CD4-positive, alpha-beta T cell treated with Interleukin-1 beta for 1 hour (primary cell): ENCODE results near the gene OPCML.
"Not testable (repeated sequence)": the region's sequence is repeated elsewhere in the genome, so short reads cannot be mapped to it uniquely, and the experiment has no call there.

Experiments
- DNase-seq, 2 donors: peaks; one replicate each; pipeline ENCODE4 v3.0.0-alpha.2; 2020 to 2022

OPCML gene

GRCh38 chr11:132447761-132448160 lies 1084.5 kb downstream of the OPCML start:
- DNase-seq = no peak

DNA sequence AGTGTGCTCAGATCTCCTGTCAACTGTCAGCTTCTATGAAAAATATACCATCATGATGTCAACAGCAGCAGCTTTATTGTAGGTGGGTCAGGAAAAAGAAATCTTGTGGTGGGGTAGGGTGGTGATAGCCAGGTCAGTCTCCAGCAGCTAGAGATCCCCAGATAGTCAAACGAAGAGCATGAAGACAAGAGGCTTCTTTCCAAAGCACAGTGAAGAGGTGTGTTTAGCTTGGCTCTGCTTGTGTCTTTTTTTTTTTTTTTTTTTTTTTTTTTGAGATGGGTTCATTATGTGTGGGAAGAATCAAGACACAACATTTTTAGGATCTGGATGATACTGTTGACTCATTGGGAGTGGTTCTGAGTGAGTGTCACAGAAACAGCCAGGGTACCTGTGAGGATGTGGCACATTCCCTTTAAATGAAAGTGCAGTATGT lies 1086.4 kb downstream of the OPCML start:
- DNase-seq = no peak

GRCh38 chr11:132444911-132445310 lies 1087.4 kb downstream of the OPCML start:
- no peak for DNase-seq

DNA sequence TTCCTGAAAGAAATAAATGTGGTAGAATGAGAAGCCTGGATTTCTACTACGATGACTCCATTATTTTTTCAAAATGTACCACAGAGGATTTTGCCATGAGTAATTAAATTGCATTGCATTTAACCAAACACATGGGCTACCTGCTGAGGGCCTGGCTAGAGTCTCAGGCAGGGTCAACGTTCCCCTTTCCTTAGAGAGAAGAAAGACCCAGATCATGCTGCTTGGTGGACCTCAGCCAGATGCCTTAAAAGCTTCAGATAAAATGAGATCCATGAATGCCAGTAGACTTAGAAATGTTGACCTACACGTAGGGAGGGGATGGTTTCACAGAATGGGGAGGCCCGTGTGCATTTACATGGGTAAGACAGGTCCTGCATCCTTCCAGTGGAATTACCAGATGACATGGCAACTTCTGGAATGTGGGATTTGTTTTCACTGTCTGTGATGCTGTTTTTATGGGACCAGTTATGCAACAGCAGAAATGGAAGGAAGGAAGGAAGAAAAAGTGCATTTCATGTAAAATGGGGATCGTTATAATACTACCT lies 1092.5 kb downstream of the OPCML start:
- DNase-seq = no peak

- DNase-seq = no peak
These were observed 1093.9 kb downstream of the OPCML start for GRCh38 chr11:132438418-132438817.

GRCh38 chr11:132430429-132431062 lies 1101.8 kb downstream of the OPCML start:
- DNase-seq = no peak

DNA sequence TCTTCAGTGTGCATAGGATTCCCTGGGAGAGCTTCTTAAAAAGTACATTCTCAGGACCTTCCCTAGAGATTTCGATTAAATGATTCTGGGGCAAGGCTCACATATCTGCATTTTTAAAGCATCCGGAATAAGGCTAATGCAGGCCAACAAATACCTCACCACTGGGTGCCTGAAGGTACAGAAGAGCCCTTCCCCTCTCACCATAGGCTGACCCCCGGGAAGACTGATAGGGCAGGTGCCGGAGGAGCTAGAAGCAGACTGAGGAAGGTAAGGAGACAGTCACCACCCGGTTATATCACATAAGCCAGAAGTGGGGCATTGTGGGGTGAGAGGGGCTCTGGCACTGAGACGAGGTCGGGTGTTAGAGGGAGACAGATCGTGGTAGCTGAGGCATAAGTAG lies 1102.6 kb downstream of the OPCML start:
- no peak for DNase-seq

GRCh38 chr11:132427611-132428010 lies 1104.7 kb downstream of the OPCML start:
- no peak for DNase-seq

- DNase-seq = no peak
These were observed 1107.9 kb downstream of the OPCML start for GRCh38 chr11:132424433-132424832.

DNA sequence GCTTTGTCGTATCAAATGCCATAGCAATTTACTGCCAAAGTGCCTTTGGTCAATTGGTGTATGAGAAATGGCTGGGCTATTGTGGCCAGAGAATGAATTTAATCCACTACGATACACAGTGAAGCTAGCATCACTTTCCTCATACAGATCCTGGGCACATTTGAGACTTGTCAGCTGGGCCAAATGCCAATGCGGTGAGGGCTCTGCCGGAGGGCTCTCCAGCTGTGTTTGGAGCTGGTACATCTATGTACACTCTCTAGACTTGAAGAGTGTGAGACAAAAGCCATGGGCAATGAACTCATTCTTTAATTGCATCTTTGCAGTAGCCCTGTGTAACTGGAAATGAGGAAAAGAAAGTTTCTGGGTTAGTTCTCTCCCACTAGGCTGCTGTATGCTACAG lies 1109.0 kb downstream of the OPCML start:
- DNase-seq = no peak

DNA sequence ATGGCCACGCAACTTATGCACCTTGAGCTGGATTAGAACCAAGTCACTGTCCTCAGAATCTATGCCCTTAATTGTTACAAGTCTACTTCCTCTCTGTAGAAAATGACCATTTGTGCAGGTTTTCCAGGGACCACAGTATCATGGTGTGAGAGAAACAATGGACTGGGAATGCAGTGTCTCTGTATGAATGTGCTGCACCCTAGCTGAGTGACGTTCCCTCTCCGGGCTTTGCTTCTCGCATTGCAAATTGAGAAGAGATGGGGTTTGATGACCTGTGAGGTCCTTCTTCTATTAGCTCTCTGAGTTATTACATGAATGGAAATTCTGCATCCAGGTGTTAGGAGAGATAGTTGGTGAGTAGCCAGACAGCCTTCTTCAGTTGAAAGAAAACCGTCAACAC lies 1109.6 kb downstream of the OPCML start:
- DNase-seq = no peak

- DNase-seq = no peak
These were observed 1110.7 kb downstream of the OPCML start for GRCh38 chr11:132421555-132421954.

DNA sequence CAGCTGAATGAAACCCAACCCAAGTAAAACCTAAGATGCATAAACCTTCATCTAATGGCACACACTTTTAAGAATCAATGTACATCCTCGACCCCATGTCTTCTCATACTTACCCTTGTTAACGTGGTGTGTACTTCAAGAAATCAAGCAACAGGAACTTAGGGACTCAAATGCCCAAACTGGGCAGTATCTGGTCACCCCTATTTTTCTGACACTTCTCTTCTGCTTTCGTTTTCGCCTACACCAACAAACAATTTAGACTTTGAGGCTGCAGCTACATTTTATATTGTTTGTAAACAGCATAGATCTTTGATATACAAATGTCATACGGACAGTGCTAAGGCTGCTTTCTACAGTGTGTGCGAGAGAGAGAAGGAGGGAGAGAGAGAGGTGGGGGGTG lies 1117.8 kb downstream of the OPCML start:
- DNase-seq = no peak

DNA sequence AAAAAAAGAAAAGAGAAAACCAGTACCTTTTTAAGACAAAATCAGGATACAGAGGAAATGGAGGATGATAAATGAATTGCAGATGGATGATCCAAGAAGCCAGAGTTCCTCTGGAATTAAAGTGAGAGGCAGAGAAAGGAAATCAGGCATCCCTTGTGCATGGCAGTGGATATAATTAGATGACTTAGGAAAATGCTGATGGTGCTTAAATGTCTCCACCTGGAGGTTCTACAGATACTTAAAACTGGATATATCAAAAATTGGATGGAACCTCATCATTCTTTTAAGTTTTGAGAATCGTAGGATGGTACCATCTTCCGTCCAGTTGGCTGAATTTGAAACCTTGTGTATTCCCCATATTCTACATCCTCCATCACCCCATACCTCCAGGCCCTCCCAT lies 1121.9 kb downstream of the OPCML start:
- no peak for DNase-seq

- no peak for DNase-seq
These were observed 1122.5 kb downstream of the OPCML start for GRCh38 chr11:132409573-132410355.

- no peak for DNase-seq
These were observed 1123.4 kb downstream of the OPCML start for GRCh38 chr11:132408877-132409276.

GRCh38 chr11:132405728-132406127 lies 1126.6 kb downstream of the OPCML start:
- DNase-seq = no peak

DNA sequence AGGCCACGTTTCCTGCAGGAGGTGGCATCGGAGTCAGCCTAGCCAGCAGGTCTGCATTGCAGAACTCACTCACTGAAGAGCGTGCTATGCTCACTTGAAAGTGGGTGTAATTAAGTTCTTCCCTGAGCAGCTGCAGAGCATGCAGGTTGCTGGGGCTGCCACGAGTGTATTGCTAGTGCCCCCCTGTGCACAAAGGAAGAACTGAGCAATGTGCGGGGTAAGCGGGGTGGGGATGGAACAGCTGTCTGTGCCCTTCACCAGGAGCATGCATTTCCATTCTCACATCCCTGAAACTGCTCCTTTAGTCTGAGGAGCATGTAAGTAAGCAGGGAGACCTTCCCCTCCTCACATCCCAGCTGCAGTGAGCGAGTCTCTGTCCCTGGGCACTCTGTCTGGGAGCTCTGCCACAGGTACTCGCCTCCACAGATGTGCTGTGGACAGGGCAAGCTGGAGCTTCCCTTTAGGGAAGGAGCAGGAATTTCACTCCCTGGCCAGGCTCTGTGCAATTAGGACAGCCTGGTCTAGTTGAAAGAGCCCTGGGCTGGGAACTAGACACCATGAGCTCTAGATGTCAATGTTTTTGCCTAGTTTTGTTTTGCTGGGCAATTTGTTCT lies 1130.1 kb downstream of the OPCML start:
- DNase-seq = peak in 1 of 2 donors; percentile 6

DNA sequence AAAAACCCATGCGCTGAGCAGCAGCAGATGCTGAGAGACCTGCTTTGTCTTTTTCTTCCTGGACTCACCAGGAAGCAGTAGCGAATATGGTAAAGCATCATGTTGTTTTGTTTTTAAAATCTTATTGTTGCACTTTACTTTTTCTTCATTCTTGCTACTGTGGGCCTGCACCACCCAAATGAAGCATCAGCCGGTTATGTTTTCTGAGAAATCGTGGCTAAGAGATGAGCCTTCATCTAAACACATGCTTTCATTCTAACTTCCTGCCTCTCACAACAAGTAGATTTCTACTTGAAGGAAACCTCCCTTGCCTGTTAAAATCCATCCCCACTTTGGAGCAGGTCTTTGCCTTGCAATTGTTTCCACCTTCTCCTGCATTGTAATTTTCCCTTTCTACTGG lies 1136.0 kb downstream of the OPCML start:
- DNase-seq = no peak

DNA sequence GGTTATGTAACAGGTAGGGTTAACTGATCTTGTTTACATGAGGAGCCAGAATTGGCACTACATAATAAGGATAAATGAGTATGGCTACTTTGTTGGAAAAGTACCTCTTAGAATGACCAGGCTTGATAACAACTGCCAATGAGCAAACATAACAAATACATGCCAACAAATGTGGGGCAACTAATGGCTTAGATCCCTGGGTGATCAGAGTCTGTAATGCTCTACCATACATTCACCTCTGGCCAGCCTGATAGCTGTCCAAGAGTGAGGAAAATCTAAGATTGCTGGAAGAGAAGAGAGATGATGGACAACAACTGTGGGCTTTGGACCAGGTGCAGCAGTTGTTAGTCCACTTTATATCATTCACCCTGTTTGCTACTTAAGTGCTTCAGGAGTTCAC lies 1136.9 kb downstream of the OPCML start:
- no peak for DNase-seq

GRCh38 chr11:132379540-132379939 lies 1152.8 kb downstream of the OPCML start:
- no peak for DNase-seq

- no peak for DNase-seq
These were observed 1158.7 kb downstream of the OPCML start for GRCh38 chr11:132373405-132374143.

DNA sequence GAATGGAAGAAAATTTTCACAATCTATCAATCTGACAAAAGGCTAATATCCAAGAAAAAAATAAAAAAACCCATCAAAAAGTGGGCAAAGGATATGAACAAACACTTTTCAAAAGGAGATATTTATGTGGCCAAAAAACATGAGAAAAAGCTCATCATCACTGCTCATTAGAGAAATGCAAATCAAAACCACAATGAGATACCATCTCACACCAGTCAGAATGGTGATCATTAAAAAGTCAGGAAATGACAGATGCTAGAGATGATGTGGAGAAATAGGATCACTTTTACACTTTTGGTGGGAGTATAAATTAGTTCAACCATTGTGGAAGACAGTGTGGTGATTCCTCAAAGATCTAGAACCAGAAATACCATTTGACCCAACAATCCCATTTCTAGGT lies 1162.2 kb downstream of the OPCML start:
- DNase-seq = not testable (repeated sequence)
